Karpas-422 (cell line): ENCODE measurements around the gene FXYD7. TPM values are rescaled to one million over a fixed set of nuclear protein-coding genes. Genes with fewer than 3 reads are reported as not detected.

Experiments used
- DNase-seq: peaks from one replicate; pipeline ENCODE4 v3.0.0-alpha.2; 2015
- H2AFZ ChIP-seq: fragments of 200-600 bp; sonication (generic); 2 replicates; pipeline ENCODE4 v1.6.1; 2014; ENCODE audit warnings: antibody characterized with exemption, low read length, mixed read lengths
- H3K27ac ChIP-seq: fragments of 200-600 bp; sonication (generic); 2 replicates; pipeline ENCODE4 v1.5.1; 2014; ENCODE audit warnings: mild to moderate bottlenecking, low read length, moderate library complexity
- H3K27me3 ChIP-seq: fragments of 200-600 bp; sonication (generic); 2 replicates; pipeline ENCODE4 v1.6.1; 2014; ENCODE audit warnings: low read length, mixed read lengths
- H3K36me3 ChIP-seq: fragments of 200-600 bp; sonication (generic); 2 replicates; pipeline ENCODE4 v1.6.1; 2014; ENCODE audit warnings: low read length, mixed read lengths; ENCODE audit not compliant: insufficient read depth
- H3K4me1 ChIP-seq: fragments of 200-600 bp; sonication (generic); 2 replicates; pipeline ENCODE4 v1.6.1; 2014; ENCODE audit warnings: mild to moderate bottlenecking, low read length, mixed read lengths
- H3K4me2 ChIP-seq: fragments of 200-600 bp; sonication (generic); 2 replicates; pipeline ENCODE4 v1.6.1; 2014; ENCODE audit warnings: low read length, low read depth, mild to moderate bottlenecking; ENCODE audit not compliant: poor library complexity, severe bottlenecking
- H3K4me3 ChIP-seq: fragments of 200-600 bp; sonication (generic); 2 replicates; pipeline ENCODE4 v1.5.1; 2014; ENCODE audit warnings: mild to moderate bottlenecking, antibody characterized with exemption, low read length, mixed read lengths
- H3K79me2 ChIP-seq: fragments of 200-600 bp; sonication (generic); 2 replicates; pipeline ENCODE4 v1.6.1; 2014; ENCODE audit warnings: mild to moderate bottlenecking, low read length, mixed read lengths
- H3K9ac ChIP-seq: fragments of 200-600 bp; sonication (generic); 2 replicates; pipeline ENCODE4 v1.6.0; 2014; ENCODE audit warnings: low read length
- H3K9me2 ChIP-seq: fragments of 200-600 bp; sonication (generic), shearing (Covaris generic); replicated peaks from 2 replicates; pipeline ENCODE4 v1.6.0; 2014; ENCODE audit warnings: mild to moderate bottlenecking, low read length, moderate library complexity; ENCODE audit not compliant: insufficient read depth
- H3K9me3 ChIP-seq: fragments of 300-700, 200-600 bp; sonication (generic); 2 replicates; pipeline ENCODE4 v1.6.1; 2014; ENCODE audit warnings: low read length, mixed read lengths
- H4K20me1 ChIP-seq: fragments of 200-600 bp; sonication (generic); 2 replicates; pipeline ENCODE4 v1.6.1; 2014; ENCODE audit warnings: mild to moderate bottlenecking, antibody characterized with exemption, low read length, low read depth; ENCODE audit not compliant: insufficient read depth
- total RNA-seq: library from RNA; depleted of rRNA; stranded (reverse); fragments of >200 nt; shearing (Covaris generic); gene quantifications from 2 replicates; pipeline ENCODE4 v1.2.3, GENCODE V29; 2014; ENCODE audit warnings: low replicate concordance

Gene FXYD7
- total RNA-seq, 1 experiment from 2014 or later = not detected

DNA sequence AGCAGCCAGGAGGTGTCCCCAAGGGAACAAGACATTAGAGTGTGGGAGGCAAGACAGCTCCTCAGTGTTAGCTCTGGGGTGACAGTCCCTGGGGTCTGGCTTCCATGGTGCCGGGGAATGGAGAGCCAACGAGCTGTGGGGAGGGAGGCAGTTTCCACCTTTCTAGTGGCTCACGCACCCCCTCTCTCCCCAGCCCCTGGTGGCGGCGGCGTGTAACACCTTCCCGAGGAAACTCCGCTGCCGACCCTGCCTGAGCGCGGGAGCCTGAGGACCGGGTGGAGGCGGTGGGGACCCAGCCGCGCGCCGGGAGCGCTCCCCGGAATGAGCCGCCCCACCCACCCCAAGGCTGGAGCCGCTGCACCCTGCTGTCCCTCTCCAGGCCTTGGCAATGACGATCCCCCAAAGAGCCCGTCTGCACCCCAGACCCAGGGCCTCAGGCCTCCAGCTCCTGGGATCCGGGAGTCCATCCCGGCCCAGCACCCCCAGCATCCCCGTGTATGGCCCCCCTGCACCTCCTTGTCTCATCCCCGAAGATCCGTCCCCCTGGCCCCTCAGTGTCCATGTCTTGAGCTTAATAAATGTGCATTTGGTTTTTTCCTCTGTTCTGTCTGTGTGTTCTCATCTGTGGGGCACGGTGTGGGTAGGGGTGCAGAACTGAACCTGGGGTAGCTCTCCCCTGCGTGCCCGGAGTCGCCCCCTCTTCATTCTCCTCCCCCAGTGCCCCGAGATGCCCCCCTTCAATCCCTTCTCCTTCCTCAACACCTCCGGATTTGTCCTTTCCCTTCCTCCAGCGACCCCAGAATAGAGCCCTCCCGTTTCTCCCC is 10.9 kb downstream of the FXYD7 start:
- H3K9me2 ChIP-seq = no peaks in the 10 kb centered on the region
- H3K27ac ChIP-seq = no peak overlapping the region
- H3K4me1 ChIP-seq = peaks cover 21% of the 10 kb centered on the region
- peaks cover 20% of the 10 kb centered on the region for H3K79me2 ChIP-seq
- H4K20me1 ChIP-seq = no peaks in the 10 kb centered on the region
- H3K36me3 ChIP-seq = peaks cover 16% of the 10 kb centered on the region; the same call in 1 of the 2 replicates
- H2AFZ ChIP-seq = peak overlapping the region; percentile 96
- H3K27me3 ChIP-seq = no peaks in the 10 kb centered on the region
- peak overlapping the region; percentile 96 for H3K4me3 ChIP-seq
- no peaks in the 10 kb centered on the region for H3K9me3 ChIP-seq
- DNase-seq = peak; percentile 81
- peak overlapping the region; percentile 98 for H3K4me2 ChIP-seq
- peak overlapping the region; percentile 92 for H3K9ac ChIP-seq

DNA sequence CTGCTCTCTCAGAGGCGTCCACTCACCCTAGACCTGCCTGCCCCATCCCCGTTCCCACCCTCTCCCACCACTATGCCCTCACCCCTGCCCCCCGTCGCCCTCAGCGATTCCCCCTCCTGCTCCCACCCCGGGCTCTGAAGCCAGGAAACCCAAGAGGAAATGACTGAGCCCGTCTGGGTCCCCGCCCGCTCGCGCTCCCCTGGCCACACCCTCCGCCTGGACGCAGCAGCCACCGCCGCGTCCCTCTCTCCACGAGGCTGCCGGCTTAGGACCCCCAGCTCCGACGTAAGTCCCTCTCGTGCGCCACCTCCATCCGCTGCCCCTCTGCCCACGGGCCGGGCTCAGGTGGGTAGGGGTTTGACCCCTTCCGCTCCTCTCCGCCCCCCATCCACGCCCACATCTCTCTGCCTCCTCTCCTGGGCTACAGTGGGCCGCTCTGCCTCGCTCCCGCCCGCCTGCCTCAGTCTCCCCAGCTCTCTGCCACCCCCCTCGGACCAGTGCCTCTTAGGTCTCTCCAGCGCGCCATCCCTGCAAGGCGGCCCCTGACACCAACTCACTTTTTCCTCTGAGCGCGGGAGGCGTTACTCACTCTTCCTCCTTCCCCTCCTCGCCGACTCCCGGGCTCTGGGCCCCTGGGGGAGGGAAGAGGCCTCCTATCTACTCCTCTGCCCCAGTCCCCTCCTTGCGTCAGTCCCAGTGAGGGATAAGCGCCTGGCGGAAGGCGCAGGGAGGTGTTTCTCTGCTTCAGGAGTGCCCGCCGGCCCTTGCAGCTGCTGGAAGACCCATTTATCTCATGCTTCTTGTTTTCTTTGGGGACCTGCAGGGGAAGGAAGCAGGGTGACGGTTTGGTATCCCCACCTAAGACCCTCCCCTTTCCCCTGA is 11.7 kb downstream of the FXYD7 start, which contains the start of gene FXYD5:
FXYD5 (plus strand) TSS at position 211 of the 882 bp plus-strand sequence. CDS start 816 bp downstream, outside the sequence.
- Histone ChIP-seq H3K4me3 (peak within 1 kb of the TSS; percentile 96), H3K9me2 (no peaks in the 10 kb centered on the region), H3K4me2 (peak within 1 kb of the TSS; percentile 98), H3K9me3 (no peaks in the 10 kb centered on the region), H3K79me2 (peaks cover 20% of the 10 kb centered on the region), H2AFZ (peak within 1 kb of the TSS; percentile 96), H3K36me3 (peaks cover 23% of the 10 kb centered on the region), H3K27me3 (no peaks in the 10 kb centered on the region), H3K27ac (peak within 1 kb of the TSS; percentile 37; the same call in 1 of the 2 replicates), H3K9ac (peak within 1 kb of the TSS; percentile 92), H4K20me1 (no peaks in the 10 kb centered on the region), H3K4me1 (peaks cover 21% of the 10 kb centered on the region)
- peak; percentile 83 for DNase-seq

DNA sequence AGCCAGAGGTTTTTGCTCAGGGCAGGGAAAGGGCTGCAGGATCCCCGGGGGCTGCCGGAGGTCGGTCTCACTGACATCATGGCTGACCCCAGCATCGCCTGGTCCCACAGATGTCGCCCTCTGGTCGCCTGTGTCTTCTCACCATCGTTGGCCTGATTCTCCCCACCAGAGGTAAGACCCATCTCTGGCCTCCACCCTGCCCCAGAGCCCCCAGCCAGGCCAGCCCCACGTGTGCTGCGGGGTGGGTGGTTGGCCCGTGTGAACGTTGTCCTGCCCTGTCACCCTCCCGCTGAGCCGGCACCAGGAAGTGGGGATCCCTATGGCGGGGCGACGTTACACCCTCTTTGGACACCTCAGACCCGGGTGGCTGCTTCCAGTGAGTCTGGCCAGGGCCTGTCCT is 12.4 kb downstream of the FXYD7 start:
- Histone ChIP-seq H3K4me3 (peak overlapping the region; percentile 96), H3K27me3 (no peaks in the 10 kb centered on the region), H2AFZ (peak overlapping the region; percentile 96), H4K20me1 (no peaks in the 10 kb centered on the region), H3K79me2 (peaks cover 20% of the 10 kb centered on the region), H3K4me2 (peak overlapping the region; percentile 98), H3K9ac (peak overlapping the region; percentile 92), H3K36me3 (peaks cover 23% of the 10 kb centered on the region), H3K9me2 (no peaks in the 10 kb centered on the region), H3K27ac (peak overlapping the region; percentile 37; the same call in 1 of the 2 replicates), H3K9me3 (no peaks in the 10 kb centered on the region), H3K4me1 (peaks cover 21% of the 10 kb centered on the region)
- peak; percentile 63 for DNase-seq

DNA sequence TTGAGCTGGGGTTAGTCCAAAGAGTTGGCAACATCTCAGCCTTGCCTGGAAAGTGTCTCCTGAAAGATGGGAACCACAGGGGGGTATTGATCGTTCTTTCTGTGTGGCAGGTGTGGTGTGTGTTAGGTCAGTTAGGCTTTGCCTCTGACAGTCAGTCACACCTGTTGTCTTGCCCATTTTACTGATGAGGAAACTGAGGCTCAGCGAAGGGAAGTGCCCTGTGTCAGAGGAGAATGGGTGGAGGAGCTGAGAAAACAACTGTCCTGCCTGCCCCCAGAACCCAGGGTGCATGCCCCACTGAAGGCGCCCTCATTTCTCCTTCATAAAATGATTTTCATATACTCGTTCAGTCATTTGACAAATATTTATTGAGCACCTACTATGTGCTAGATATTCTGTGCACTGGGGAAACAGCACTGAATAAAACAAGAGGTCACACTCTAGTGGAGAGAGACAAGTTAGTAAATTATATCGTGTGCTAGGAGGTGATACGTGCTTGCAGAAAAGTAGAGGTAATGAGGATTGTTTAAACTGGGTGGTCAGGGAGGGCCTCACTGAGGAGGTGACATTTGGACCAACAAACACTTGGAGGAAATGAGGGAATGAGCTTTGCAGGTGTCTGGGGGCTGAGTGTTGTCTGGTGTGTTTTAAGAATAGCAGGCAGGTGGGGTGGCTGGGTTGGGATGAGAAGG is 13.1 kb downstream of the FXYD7 start:
- H3K4me3 ChIP-seq = peak overlapping the region; percentile 96
- peak overlapping the region; percentile 92 for H3K9ac ChIP-seq
- H4K20me1 ChIP-seq = no peaks in the 10 kb centered on the region
- no peak for DNase-seq
- H3K27ac ChIP-seq = 0 out of 2 replicates have a peak overlapping the region, but pooled peaks have one; percentile 37
- H3K79me2 ChIP-seq = peaks cover 20% of the 10 kb centered on the region
- no peaks in the 10 kb centered on the region for H3K9me2 ChIP-seq
- H3K9me3 ChIP-seq = peaks cover under 1% of the 10 kb centered on the region; the same call in 1 of the 2 replicates
- H3K36me3 ChIP-seq = peaks cover 30% of the 10 kb centered on the region
- peak overlapping the region; percentile 96 for H2AFZ ChIP-seq
- no peaks in the 10 kb centered on the region for H3K27me3 ChIP-seq
- peaks cover 21% of the 10 kb centered on the region for H3K4me1 ChIP-seq
- H3K4me2 ChIP-seq = peak overlapping the region; percentile 98

DNA sequence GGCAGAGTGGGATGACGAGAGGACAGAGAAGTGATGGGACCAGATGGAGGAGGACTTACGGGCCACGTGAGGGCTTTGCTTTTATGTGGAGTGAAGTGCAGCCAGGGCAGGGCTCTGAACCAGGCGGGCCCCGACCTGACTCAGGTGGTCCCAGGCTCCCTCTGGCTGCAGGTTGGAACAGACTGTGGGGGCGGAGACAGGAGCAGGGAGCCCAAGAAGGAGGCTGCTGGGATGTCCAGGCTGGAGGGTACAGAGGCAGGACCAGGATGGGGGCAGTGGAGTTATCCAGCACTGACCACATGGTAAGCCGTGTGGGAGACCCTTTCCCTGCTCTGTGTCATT is 13.6 kb downstream of the FXYD7 start:
- Histone ChIP-seq H3K4me3 (no peak overlapping the region), H3K9ac (no peak overlapping the region), H4K20me1 (no peaks in the 10 kb centered on the region), H2AFZ (no peak overlapping the region), H3K9me3 (peaks cover 4% of the 10 kb centered on the region), H3K36me3 (peaks cover 35% of the 10 kb centered on the region), H3K4me1 (peaks cover 21% of the 10 kb centered on the region), H3K27ac (no peak overlapping the region), H3K27me3 (no peaks in the 10 kb centered on the region), H3K9me2 (no peaks in the 10 kb centered on the region), H3K4me2 (no peak overlapping the region), H3K79me2 (peaks cover 20% of the 10 kb centered on the region)
- no peak for DNase-seq

DNA sequence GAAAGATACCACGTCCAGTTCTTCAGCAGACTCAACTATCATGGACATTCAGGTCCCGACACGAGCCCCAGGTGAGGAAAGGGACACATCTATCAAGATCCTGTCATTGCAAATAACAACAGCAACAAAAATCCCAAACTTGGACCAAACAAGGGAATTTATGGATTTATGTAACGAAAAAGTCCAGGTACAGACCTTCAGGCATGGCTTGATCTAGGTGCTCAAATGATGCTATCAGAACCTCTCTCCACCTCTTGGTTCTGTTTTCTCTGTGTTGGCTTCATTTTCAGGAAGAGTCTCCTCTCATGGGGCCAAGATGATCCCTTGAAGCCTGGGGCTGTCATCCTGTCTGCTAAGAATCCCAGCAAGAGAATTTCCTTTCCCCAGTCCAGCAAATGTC is 14.4 kb downstream of the FXYD7 start:
- no peak for DNase-seq
- peaks cover 43% of the 10 kb centered on the region for H3K36me3 ChIP-seq
- peaks cover 7% of the 10 kb centered on the region for H3K9me3 ChIP-seq
- no peak overlapping the region for H2AFZ ChIP-seq
- H3K9ac ChIP-seq = no peak overlapping the region
- H3K4me2 ChIP-seq = no peak overlapping the region
- H3K4me1 ChIP-seq = peaks cover 21% of the 10 kb centered on the region
- no peak overlapping the region for H3K4me3 ChIP-seq
- no peaks in the 10 kb centered on the region for H3K27me3 ChIP-seq
- no peak overlapping the region for H3K27ac ChIP-seq
- H4K20me1 ChIP-seq = no peaks in the 10 kb centered on the region
- peaks cover 20% of the 10 kb centered on the region for H3K79me2 ChIP-seq
- H3K9me2 ChIP-seq = no peaks in the 10 kb centered on the region

DNA sequence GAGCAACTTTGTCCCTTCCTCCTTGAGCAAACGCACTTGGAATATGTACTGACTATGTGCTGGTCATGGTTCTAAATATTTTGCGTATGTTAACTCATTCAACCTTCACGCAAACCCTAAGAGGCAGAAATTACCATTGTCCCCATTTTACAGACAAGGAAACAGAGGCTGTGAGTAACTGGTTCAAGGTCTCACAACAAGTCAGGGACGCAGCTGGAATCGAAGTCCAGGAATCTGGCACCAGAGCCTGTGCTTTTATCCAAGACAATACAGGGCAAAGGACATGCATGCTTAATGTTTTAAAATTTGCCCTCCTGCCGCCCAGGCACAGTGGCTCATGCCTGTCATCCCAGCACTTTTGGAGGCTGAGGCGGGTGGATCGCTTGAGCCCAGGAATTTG is 16.6 kb downstream of the FXYD7 start:
- H3K27me3 ChIP-seq = no peaks in the 10 kb centered on the region
- no peaks in the 10 kb centered on the region for H4K20me1 ChIP-seq
- H3K9me3 ChIP-seq = peaks cover 18% of the 10 kb centered on the region
- no peak overlapping the region for H3K4me3 ChIP-seq
- no peak overlapping the region for H2AFZ ChIP-seq
- no peak overlapping the region for H3K27ac ChIP-seq
- H3K9ac ChIP-seq = no peak overlapping the region
- H3K36me3 ChIP-seq = peaks cover 63% of the 10 kb centered on the region
- no peak overlapping the region for H3K4me2 ChIP-seq
- H3K4me1 ChIP-seq = peaks cover 10% of the 10 kb centered on the region
- no peaks in the 10 kb centered on the region for H3K9me2 ChIP-seq
- H3K79me2 ChIP-seq = peaks cover 20% of the 10 kb centered on the region
- no peak for DNase-seq
